ENCODE data around the gene BLTP3A.
"Not testable (repeated sequence)": the region's sequence is repeated elsewhere in the genome, so short reads cannot be mapped to it uniquely, and the experiment has no call there.

BLTP3A gene

DNA sequence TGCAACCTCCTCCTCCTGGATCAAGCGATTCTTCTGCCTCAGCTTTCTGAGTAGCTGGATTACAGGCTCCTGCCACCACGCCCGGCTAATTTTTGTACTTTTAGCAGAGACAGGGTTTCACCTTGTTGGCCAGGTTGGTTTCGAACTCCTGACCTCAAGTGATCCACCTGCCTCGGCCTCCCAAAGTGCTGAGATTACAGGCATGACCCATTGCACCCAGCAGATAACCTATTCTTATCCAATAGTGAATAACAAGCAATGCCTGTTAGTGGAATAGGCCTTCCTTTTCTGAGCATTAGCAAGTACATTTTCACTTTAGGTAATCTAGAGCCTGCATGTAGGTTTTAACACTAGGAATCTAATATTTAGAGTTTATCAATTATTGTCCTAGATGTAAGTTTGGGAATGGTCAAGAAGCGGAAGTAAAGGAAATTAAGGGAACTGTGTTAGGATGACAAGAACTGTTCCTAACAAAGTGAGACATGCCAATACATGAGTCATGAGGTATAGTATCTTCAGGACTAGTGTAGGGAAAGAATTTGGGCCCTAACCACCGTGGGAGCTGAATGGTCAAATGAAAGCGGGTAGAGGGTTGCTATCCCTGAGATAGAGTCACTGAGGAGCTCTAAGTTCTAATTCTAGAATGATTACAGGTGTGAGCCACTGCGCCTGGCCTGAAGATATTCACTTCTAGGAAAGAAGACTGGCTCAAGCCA lies 15.0 kb downstream of the BLTP3A start:
- DNase-seq = peak; percentile 36
- Histone ChIP-seq H2BK5ac (ENCODE audit: low read depth, low read length, poor library complexity, severe bottlenecking) (no peak overlapping the region), H3K4ac (ENCODE audit: low read depth in 1 of 2, low read length in 2 of 2) (no peak overlapping the region), H2AFZ (ENCODE audit: low read depth, low read length) (no peak overlapping the region), H3K79me1 (replicated peaks; ENCODE audit: low read length, poor library complexity, severe bottlenecking) (peaks cover 22% of the 10 kb centered on the region), H3K23ac (ENCODE audit: low read length in 2 of 2) (no peak overlapping the region), H4K8ac (ENCODE audit: low read length) (no peak overlapping the region), H3K36me3 (ENCODE audit: control insufficient read depth in 1 of 2, insufficient read depth in 2 of 2, low read depth in 1 of 2, low read length in 2 of 2) (no peaks in the 10 kb centered on the region), H3K18ac (ENCODE audit: low read depth in 1 of 2, low read length in 2 of 2) (no peak overlapping the region), H2BK15ac (ENCODE audit: low read depth, poor library complexity, severe bottlenecking) (no peak overlapping the region), H2BK120ac (ENCODE audit: low read depth, low read length) (no peak overlapping the region), H3K4me3 (ENCODE audit: insufficient read depth in 1 of 2, low read depth in 1 of 2, low read length in 2 of 2) (no peak overlapping the region), H3K27ac (ENCODE audit: low read length, poor library complexity, severe bottlenecking) (no peak overlapping the region), H3K27me3 (ENCODE audit: control insufficient read depth in 1 of 2, insufficient read depth in 1 of 2, low read length in 2 of 2) (no peaks in the 10 kb centered on the region), H3K4me1 (ENCODE audit: control insufficient read depth, insufficient read depth, low read depth, low read length) (peaks cover 8% of the 10 kb centered on the region), H3K9me3 (ENCODE audit: control insufficient read depth, low read length) (no peaks in the 10 kb centered on the region), H2BK12ac (ENCODE audit: low read length in 2 of 2) (no peak overlapping the region), H3K4me2 (ENCODE audit: low read length, poor library complexity, severe bottlenecking) (no peak overlapping the region), H3K14ac (ENCODE audit: low read length in 2 of 2) (no peak overlapping the region), H2AK5ac (ENCODE audit: low read length, severe bottlenecking) (no peak overlapping the region), H3K9ac (ENCODE audit: low read length) (no peak overlapping the region), H4K91ac (ENCODE audit: low read length) (no peak overlapping the region)
- 88% methylated on average over 9 of the region's 9 CpGs for WGBS

DNA sequence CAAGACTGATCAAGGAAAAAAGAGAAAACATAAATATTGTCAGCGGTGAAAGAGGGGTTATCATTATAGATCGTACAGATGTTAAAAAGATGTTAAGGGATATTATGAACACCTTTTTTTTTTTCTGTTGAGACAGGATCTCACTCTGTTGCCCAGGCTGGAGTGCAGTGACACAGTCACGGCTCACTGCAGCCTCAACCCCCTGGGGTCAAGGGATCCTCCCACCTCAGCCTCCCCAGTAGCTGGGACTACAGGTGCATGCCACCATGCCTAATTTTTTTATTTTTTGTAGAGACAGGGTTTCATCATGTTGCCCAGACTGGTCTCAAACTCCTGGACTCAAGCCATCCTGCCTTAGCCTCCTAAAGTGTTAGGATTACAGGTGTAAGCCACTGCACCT lies 16.6 kb downstream of the BLTP3A start:
- H3K9ac ChIP-seq (ENCODE audit: low read length); H2BK15ac ChIP-seq (ENCODE audit: low read depth, poor library complexity, severe bottlenecking); H2BK12ac ChIP-seq (ENCODE audit: low read length in 2 of 2); H2BK120ac ChIP-seq (ENCODE audit: low read depth, low read length); H2AK5ac ChIP-seq (ENCODE audit: low read length, severe bottlenecking); H3K9me3 ChIP-seq (ENCODE audit: control insufficient read depth, low read length); H2AFZ ChIP-seq (ENCODE audit: low read depth, low read length); DNase-seq; H3K36me3 ChIP-seq (ENCODE audit: control insufficient read depth in 1 of 2, insufficient read depth in 2 of 2, low read depth in 1 of 2, low read length in 2 of 2); H2BK5ac ChIP-seq (ENCODE audit: low read depth, low read length, poor library complexity, severe bottlenecking); H3K4me2 ChIP-seq (ENCODE audit: low read length, poor library complexity, severe bottlenecking); H3K14ac ChIP-seq (ENCODE audit: low read length in 2 of 2); H4K8ac ChIP-seq (ENCODE audit: low read length); H3K4me3 ChIP-seq (ENCODE audit: insufficient read depth in 1 of 2, low read depth in 1 of 2, low read length in 2 of 2); H3K4me1 ChIP-seq (ENCODE audit: control insufficient read depth, insufficient read depth, low read depth, low read length); H4K91ac ChIP-seq (ENCODE audit: low read length); H3K27me3 ChIP-seq (ENCODE audit: control insufficient read depth in 1 of 2, insufficient read depth in 1 of 2, low read length in 2 of 2); H3K27ac ChIP-seq (ENCODE audit: low read length, poor library complexity, severe bottlenecking); H3K18ac ChIP-seq (ENCODE audit: low read depth in 1 of 2, low read length in 2 of 2); H3K23ac ChIP-seq (ENCODE audit: low read length in 2 of 2); H3K4ac ChIP-seq (ENCODE audit: low read depth in 1 of 2, low read length in 2 of 2): not testable (repeated sequence)
- 92% methylated on average over 3 of the region's 3 CpGs for WGBS
- peaks cover 23% of the 10 kb centered on the region for H3K79me1 ChIP-seq (replicated peaks; ENCODE audit: low read length, poor library complexity, severe bottlenecking)

DNA sequence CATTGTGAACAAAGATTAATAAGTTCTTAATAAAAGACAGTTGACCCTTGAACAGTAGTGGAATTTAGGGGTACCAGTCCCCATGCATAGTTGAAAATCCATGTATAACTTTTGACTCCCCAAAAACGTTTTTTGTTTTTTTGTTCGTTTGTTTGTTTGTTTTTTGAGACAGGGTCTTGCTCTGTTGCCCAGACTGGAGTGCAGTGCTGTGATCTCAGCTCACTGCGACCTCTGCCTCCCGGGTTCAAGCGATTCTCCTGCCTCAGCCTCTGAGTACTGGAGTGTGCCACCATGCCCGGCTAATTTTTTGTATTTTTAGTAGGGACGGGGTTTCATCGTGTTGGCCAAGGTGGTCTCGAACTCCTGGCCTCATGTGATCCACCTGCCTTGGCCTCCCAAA lies 17.5 kb downstream of the BLTP3A start:
- not testable (repeated sequence) for H3K14ac ChIP-seq (ENCODE audit: low read length in 2 of 2); H2AFZ ChIP-seq (ENCODE audit: low read depth, low read length); H3K4ac ChIP-seq (ENCODE audit: low read depth in 1 of 2, low read length in 2 of 2); H3K4me1 ChIP-seq (ENCODE audit: control insufficient read depth, insufficient read depth, low read depth, low read length); H3K4me2 ChIP-seq (ENCODE audit: low read length, poor library complexity, severe bottlenecking); H4K8ac ChIP-seq (ENCODE audit: low read length); H3K23ac ChIP-seq (ENCODE audit: low read length in 2 of 2); H3K9ac ChIP-seq (ENCODE audit: low read length); DNase-seq; H3K9me3 ChIP-seq (ENCODE audit: control insufficient read depth, low read length); H3K18ac ChIP-seq (ENCODE audit: low read depth in 1 of 2, low read length in 2 of 2); H3K36me3 ChIP-seq (ENCODE audit: control insufficient read depth in 1 of 2, insufficient read depth in 2 of 2, low read depth in 1 of 2, low read length in 2 of 2); H4K91ac ChIP-seq (ENCODE audit: low read length); H3K27me3 ChIP-seq (ENCODE audit: control insufficient read depth in 1 of 2, insufficient read depth in 1 of 2, low read length in 2 of 2); H2BK15ac ChIP-seq (ENCODE audit: low read depth, poor library complexity, severe bottlenecking); H2BK5ac ChIP-seq (ENCODE audit: low read depth, low read length, poor library complexity, severe bottlenecking); H3K27ac ChIP-seq (ENCODE audit: low read length, poor library complexity, severe bottlenecking); H3K4me3 ChIP-seq (ENCODE audit: insufficient read depth in 1 of 2, low read depth in 1 of 2, low read length in 2 of 2); H2BK120ac ChIP-seq (ENCODE audit: low read depth, low read length); H2AK5ac ChIP-seq (ENCODE audit: low read length, severe bottlenecking); H2BK12ac ChIP-seq (ENCODE audit: low read length in 2 of 2)
- H3K79me1 ChIP-seq (replicated peaks; ENCODE audit: low read length, poor library complexity, severe bottlenecking) = peaks cover 23% of the 10 kb centered on the region
- WGBS = 86% methylated on average over 9 of the region's 9 CpGs

DNA sequence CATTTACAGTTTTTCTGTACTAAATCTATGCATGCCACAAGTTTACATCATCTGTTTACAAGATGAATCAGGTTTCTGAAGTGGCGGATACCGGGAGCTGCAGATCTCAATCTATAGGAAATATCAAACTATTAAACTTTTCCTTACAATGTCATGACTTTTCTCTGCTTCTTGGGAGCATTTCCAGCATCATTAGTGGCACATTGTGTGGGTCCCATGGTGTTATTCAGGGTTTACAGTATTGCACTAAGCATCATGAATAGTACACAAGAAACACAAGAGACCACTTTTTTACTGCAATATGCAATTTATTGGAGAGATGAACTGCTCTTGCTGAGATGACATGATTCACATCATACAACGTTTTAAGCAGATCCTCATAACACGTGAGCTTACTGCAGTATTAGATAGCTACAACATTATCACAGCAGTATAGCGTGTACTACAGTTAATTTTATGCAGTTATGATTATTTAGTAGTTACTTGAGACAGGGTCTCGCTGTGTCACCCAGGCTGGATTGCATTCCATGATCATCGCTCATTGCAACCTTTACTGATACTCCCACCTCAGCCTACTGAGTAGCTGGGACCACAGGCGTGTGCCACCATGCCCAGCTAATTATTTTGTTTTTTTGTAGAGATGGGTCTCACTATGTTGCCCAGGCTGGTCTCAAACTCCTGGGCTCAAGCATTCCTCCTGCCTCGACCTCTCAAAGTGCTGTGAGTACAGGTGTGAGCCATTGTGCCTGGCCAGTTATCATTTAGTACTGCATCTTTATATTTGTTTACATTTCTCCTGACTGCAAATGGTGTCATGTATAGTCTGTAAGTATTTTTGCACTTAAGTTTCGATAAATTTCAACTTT lies 18.4 kb downstream of the BLTP3A start:
- H3K79me1 ChIP-seq (replicated peaks; ENCODE audit: low read length, poor library complexity, severe bottlenecking) = peaks cover 18% of the 10 kb centered on the region
- no peak overlapping the region for H3K27ac ChIP-seq (ENCODE audit: low read length, poor library complexity, severe bottlenecking)
- no peak overlapping the region for H2BK12ac ChIP-seq (ENCODE audit: low read length in 2 of 2)
- no peak overlapping the region for H3K4me3 ChIP-seq (ENCODE audit: insufficient read depth in 1 of 2, low read depth in 1 of 2, low read length in 2 of 2)
- H4K8ac ChIP-seq (ENCODE audit: low read length) = peak overlapping the region; percentile 15
- WGBS = 57% methylated on average over 6 of the region's 10 CpGs
- peak; percentile 43 for DNase-seq
- H2BK120ac ChIP-seq (ENCODE audit: low read depth, low read length) = no peak overlapping the region
- no peak overlapping the region for H3K9ac ChIP-seq (ENCODE audit: low read length)
- H2AK5ac ChIP-seq (ENCODE audit: low read length, severe bottlenecking) = no peak overlapping the region
- no peak overlapping the region for H2BK15ac ChIP-seq (ENCODE audit: low read depth, poor library complexity, severe bottlenecking)
- no peak overlapping the region for H3K14ac ChIP-seq (ENCODE audit: low read length in 2 of 2)
- H3K27me3 ChIP-seq (ENCODE audit: control insufficient read depth in 1 of 2, insufficient read depth in 1 of 2, low read length in 2 of 2) = no peaks in the 10 kb centered on the region
- H3K4me1 ChIP-seq (ENCODE audit: control insufficient read depth, insufficient read depth, low read depth, low read length) = peaks cover 8% of the 10 kb centered on the region
- no peak overlapping the region for H3K4ac ChIP-seq (ENCODE audit: low read depth in 1 of 2, low read length in 2 of 2)
- no peaks in the 10 kb centered on the region for H3K9me3 ChIP-seq (ENCODE audit: control insufficient read depth, low read length)
- no peak overlapping the region for H2BK5ac ChIP-seq (ENCODE audit: low read depth, low read length, poor library complexity, severe bottlenecking)
- H3K4me2 ChIP-seq (ENCODE audit: low read length, poor library complexity, severe bottlenecking) = no peak overlapping the region
- no peaks in the 10 kb centered on the region for H3K36me3 ChIP-seq (ENCODE audit: control insufficient read depth in 1 of 2, insufficient read depth in 2 of 2, low read depth in 1 of 2, low read length in 2 of 2)
- no peak overlapping the region for H4K91ac ChIP-seq (ENCODE audit: low read length)
- no peak overlapping the region for H3K18ac ChIP-seq (ENCODE audit: low read depth in 1 of 2, low read length in 2 of 2)
- H3K23ac ChIP-seq (ENCODE audit: low read length in 2 of 2) = no peak overlapping the region
- H2AFZ ChIP-seq (ENCODE audit: low read depth, low read length) = no peak overlapping the region
